Right lobe of liver (tissue), 4 donors: ENCODE measurements around the gene SLF2.

Experiments used
- POLR2A ChIP-seq: fragments of 450-650 bp; IDR thresholded peaks from one replicate; pipeline ENCODE4 v1.6.1; 2017; ENCODE audit warnings: antibody characterized with exemption, mild to moderate bottlenecking
- TF ChIP-seq, protein P1 (sequence below), 4 donors: fragments of 200-600 bp in 3 of 4; fragments of 450-650 bp in 1 of 4; IDR thresholded peaks; one replicate each; pipeline versions ENCODE4 v1.5.1 to v1.8.0; 2016 to 2022; ENCODE audit warnings: antibody characterized with exemption in 4 of 4, mild to moderate bottlenecking in 2 of 4
- donor health status: DM: no; HTN: no; CAD: no.
- donor health status: DM: no; HTN: no; CAD: no.
- donor health status: DM: no; HTN: yes; CAD: no.

DNA sequence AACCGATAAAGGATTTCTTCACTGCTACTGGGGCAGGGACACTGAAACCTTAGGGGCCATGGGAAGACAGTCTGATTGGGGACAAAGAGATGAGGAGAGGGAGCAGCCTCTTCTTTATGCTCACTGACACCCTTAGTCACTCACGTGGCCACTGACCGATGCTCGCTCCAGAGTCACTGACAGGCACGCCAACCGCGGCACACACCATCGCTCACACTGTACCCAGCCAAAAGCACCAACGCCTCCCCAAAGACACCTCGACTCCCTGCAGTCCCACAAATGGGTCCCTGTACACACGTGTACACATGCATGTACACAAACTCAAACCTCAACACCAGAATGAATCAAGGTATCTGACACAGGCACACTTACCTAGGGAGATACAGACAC is 35.3 kb upstream of the SLF2 start:
- no peak for TF ChIP-seq POLR2A
- TF ChIP-seq, protein P1, sequence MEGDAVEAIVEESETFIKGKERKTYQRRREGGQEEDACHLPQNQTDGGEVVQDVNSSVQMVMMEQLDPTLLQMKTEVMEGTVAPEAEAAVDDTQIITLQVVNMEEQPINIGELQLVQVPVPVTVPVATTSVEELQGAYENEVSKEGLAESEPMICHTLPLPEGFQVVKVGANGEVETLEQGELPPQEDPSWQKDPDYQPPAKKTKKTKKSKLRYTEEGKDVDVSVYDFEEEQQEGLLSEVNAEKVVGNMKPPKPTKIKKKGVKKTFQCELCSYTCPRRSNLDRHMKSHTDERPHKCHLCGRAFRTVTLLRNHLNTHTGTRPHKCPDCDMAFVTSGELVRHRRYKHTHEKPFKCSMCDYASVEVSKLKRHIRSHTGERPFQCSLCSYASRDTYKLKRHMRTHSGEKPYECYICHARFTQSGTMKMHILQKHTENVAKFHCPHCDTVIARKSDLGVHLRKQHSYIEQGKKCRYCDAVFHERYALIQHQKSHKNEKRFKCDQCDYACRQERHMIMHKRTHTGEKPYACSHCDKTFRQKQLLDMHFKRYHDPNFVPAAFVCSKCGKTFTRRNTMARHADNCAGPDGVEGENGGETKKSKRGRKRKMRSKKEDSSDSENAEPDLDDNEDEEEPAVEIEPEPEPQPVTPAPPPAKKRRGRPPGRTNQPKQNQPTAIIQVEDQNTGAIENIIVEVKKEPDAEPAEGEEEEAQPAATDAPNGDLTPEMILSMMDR (IDR thresholded peaks at IDR 0.05) = no peak
